ENCODE data around the gene TPRN. TPM values are rescaled to one million over a fixed set of nuclear protein-coding genes. Genes with fewer than 3 reads are reported as not detected.

Gene TPRN
- total RNA-seq, 1 experiment from 2014 or later = 20.3 TPM

DNA sequence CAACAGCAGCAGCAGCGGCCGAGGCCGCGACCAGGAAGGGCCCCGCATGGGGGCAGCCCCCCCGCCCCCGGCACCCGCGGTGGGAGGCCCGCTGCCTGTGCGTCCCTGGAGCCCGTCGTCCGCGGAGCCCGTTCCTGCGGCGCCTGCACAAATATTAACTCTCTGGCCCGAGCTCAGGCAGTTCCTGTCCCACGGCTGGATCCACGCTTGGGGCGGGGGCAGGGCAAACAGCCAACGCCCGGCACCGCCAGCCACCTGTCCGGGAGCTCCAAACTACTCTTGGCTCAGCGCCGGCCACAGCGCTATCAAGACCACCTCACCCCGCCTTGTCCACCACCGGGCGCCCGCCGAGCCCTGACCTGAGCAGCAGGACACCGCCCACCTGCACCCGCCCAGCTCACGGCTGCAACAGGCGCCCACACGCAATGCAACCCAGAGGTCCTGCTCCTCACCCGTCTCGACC, 30.6 kb downstream of the TPRN start, which contains the start of gene LRRC26:
Gene LRRC26 (minus strand): TSS at position 156 of the 463 bp plus-strand sequence. CDS start 108 bp downstream, at position 48.
- no peaks in the 10 kb centered on the region for H3K9me3 Mint-ChIP-seq (ENCODE audit: low read depth, unreplicated experiment)
- no peak for DNase-seq
- intact Hi-C loops (cut with micrococcal nuclease; ENCODE audit: unreplicated experiment) = no loop called here
- CTCF ChIA-PET = interaction anchor here (1.1 kb wide), 1 partner anchor 41 kb away, joined by 4 read pairs; no protein-coding TSS in a partner anchor
- H3K36me3 Mint-ChIP-seq (ENCODE audit: insufficient read depth, unreplicated experiment) = peaks cover 16% of the 10 kb centered on the region
- H3K4me1 Mint-ChIP-seq (ENCODE audit: low read depth, unreplicated experiment) = no peaks in the 10 kb centered on the region
- peaks cover 34% of the 10 kb centered on the region for H3K27me3 Mint-ChIP-seq (ENCODE audit: unreplicated experiment)
- H3K4me3 Mint-ChIP-seq (ENCODE audit: low read depth, unreplicated experiment) = peak within 1 kb of the TSS; percentile 63
- no TSS peak for BruUV-seq (replicated peaks)
- no peak within 1 kb of the TSS for H3K27ac Mint-ChIP-seq (ENCODE audit: unreplicated experiment)
- TF ChIP-seq, protein P1, sequence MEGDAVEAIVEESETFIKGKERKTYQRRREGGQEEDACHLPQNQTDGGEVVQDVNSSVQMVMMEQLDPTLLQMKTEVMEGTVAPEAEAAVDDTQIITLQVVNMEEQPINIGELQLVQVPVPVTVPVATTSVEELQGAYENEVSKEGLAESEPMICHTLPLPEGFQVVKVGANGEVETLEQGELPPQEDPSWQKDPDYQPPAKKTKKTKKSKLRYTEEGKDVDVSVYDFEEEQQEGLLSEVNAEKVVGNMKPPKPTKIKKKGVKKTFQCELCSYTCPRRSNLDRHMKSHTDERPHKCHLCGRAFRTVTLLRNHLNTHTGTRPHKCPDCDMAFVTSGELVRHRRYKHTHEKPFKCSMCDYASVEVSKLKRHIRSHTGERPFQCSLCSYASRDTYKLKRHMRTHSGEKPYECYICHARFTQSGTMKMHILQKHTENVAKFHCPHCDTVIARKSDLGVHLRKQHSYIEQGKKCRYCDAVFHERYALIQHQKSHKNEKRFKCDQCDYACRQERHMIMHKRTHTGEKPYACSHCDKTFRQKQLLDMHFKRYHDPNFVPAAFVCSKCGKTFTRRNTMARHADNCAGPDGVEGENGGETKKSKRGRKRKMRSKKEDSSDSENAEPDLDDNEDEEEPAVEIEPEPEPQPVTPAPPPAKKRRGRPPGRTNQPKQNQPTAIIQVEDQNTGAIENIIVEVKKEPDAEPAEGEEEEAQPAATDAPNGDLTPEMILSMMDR (IDR thresholded peaks at IDR 0.05; ENCODE audit: unreplicated experiment) = no peak

DNA sequence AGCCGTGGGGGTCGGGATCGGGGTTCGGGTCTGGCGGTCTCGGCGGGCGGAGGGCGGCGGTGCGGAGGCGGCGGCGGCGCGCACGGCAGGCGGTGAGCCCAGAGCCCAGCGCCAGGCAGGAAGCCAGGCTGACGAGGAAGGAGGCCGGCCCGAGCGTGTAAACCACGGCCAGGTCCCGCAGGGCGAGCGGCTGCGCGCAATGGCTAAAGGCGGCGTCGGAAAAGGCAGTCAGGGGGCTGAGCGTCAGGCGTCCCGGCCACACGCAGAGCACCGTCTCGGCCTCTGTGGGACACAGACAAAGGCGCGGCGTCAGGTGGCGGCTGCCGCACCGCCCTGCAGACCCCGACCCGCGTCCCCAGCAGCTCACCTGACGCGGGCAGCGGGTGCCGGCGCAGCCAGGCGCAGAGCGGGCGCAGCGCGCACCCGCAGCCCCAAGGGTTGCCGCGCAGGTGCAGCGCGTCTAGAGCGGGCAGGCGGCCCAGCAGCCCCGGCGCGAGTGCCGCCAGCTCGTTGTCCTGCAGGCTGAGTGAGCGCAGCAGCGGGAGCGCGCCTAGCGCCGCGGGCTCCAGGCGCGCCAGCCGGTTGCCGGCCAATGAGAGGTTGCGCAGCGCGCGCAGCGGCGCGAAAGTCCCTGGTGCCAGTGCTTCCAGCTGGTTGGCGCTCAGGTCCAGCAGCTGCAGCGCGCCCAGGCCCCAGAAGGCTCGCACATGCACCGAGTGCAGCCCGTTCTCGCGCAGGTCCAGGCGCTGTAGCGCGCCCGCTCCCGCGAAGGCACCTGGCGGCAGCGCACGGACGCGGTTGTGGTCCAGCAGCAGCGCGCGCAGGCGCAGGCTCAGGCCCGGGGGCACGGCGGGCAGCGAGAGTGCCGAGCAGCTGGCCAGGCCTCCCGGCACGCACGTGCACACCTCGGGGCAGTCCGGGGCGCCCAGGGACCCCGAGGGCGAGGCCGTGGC, 31.4 kb downstream of the TPRN start:
- H3K27me3 Mint-ChIP-seq (ENCODE audit: unreplicated experiment) = peaks cover 41% of the 10 kb centered on the region
- no peak overlapping the region for H3K27ac Mint-ChIP-seq (ENCODE audit: unreplicated experiment)
- peaks cover 16% of the 10 kb centered on the region for H3K36me3 Mint-ChIP-seq (ENCODE audit: insufficient read depth, unreplicated experiment)
- no TSS peak for BruUV-seq (replicated peaks)
- no peaks in the 10 kb centered on the region for H3K4me1 Mint-ChIP-seq (ENCODE audit: low read depth, unreplicated experiment)
- intact Hi-C loops (cut with micrococcal nuclease; ENCODE audit: unreplicated experiment) = no loop called here
- DNase-seq = peak; percentile 57
- H3K4me3 Mint-ChIP-seq (ENCODE audit: low read depth, unreplicated experiment) = peak overlapping the region; percentile 63
- H3K9me3 Mint-ChIP-seq (ENCODE audit: low read depth, unreplicated experiment) = no peaks in the 10 kb centered on the region
- TF ChIP-seq, protein P1 (IDR thresholded peaks at IDR 0.05; ENCODE audit: unreplicated experiment) = no peak
- CTCF ChIA-PET = interaction anchor here (1.1 kb wide), 1 partner anchor 40 kb away, joined by 4 read pairs; no protein-coding TSS in a partner anchor

DNA sequence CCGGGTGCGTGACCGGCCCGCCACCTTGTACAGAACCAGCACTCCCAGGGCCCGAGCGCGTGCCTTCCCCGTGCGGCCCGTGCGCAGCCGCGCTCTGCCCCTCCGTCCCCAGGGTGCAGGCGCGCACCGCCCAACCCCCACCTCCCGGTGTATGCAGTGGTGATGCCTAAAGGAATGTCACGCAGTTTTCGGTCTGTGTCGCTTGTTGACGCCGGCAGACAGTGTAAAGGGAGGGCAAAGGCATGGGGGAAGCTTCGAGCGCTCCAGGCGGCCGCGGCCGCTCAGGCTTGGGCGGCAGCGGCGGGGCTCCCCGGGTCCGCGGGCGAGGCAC, 32.0 kb downstream of the TPRN start:
- CTCF ChIA-PET = no interaction called here
- Mint-ChIP-seq H3K9me3 (ENCODE audit: low read depth, unreplicated experiment) (no peaks in the 10 kb centered on the region), H3K27ac (ENCODE audit: unreplicated experiment) (no peak overlapping the region), H3K4me3 (ENCODE audit: low read depth, unreplicated experiment) (peak overlapping the region; percentile 63), H3K36me3 (ENCODE audit: insufficient read depth, unreplicated experiment) (peaks cover 16% of the 10 kb centered on the region), H3K27me3 (ENCODE audit: unreplicated experiment) (peaks cover 43% of the 10 kb centered on the region), H3K4me1 (ENCODE audit: low read depth, unreplicated experiment) (no peaks in the 10 kb centered on the region)
- DNase-seq = no peak
- TF ChIP-seq, protein P1 (IDR thresholded peaks at IDR 0.05; ENCODE audit: unreplicated experiment) = no peak
- BruUV-seq (replicated peaks) = no TSS peak
- intact Hi-C loops (cut with micrococcal nuclease; ENCODE audit: unreplicated experiment) = no loop called here

DNA sequence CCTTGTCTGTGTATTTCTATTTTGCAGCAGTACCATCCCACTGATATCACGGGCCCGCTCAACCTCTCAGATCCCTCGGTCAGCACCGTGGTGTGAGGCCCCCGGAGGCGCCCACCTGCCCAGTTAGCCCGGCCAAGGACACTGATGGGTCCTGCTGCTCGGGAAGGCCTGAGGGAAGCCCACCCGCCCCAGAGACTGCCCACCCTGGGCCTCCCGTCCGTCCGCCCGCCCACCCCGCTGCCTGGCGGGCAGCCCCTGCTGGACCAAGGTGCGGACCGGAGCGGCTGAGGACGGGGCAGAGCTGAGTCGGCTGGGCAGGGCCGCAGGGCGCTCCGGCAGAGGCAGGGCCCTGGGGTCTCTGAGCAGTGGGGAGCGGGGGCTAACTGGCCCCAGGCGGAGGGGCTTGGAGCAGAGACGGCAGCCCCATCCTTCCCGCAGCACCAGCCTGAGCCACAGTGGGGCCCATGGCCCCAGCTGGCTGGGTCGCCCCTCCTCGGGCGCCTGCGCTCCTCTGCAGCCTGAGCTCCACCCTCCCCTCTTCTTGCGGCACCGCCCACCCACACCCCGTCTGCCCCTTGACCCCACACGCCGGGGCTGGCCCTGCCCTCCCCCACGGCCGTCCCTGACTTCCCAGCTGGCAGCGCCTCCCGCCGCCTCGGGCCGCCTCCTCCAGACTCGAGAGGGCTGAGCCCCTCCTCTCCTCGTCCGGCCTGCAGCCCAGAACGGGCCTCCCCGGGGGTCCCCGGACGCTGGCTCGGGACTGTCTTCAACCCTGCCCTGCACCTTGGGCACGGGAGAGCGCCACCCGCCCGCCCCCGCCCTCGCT, 32.6 kb downstream of the TPRN start:
- H3K36me3 Mint-ChIP-seq (ENCODE audit: insufficient read depth, unreplicated experiment) = peaks cover 16% of the 10 kb centered on the region
- H3K27me3 Mint-ChIP-seq (ENCODE audit: unreplicated experiment) = peaks cover 43% of the 10 kb centered on the region
- DNase-seq = no peak
- no peaks in the 10 kb centered on the region for H3K9me3 Mint-ChIP-seq (ENCODE audit: low read depth, unreplicated experiment)
- no peaks in the 10 kb centered on the region for H3K4me1 Mint-ChIP-seq (ENCODE audit: low read depth, unreplicated experiment)
- peak overlapping the region; percentile 63 for H3K4me3 Mint-ChIP-seq (ENCODE audit: low read depth, unreplicated experiment)
- TF ChIP-seq, protein P1 (IDR thresholded peaks at IDR 0.05; ENCODE audit: unreplicated experiment) = no peak
- CTCF ChIA-PET = interaction anchor here (0.5 kb wide), 1 partner anchor 424 kb away, joined by 4 read pairs; no protein-coding TSS in a partner anchor
- intact Hi-C loops (cut with micrococcal nuclease; ENCODE audit: unreplicated experiment) = no loop called here
- no peak overlapping the region for H3K27ac Mint-ChIP-seq (ENCODE audit: unreplicated experiment)
- BruUV-seq (replicated peaks) = no TSS peak
